Ramos (cell line): ENCODE data around the gene TIMM23.

ENCODE experiments used
- in situ Hi-C: fragments of 300-500 bp; cut with MboI; formaldehyde crosslinking; loops from one replicate; pipeline ENCODE4 v1.14.3; 2022; ENCODE audit warnings: low sequenced_read_pairs; ENCODE audit not compliant: unreplicated experiment

TIMM23 gene

DNA sequence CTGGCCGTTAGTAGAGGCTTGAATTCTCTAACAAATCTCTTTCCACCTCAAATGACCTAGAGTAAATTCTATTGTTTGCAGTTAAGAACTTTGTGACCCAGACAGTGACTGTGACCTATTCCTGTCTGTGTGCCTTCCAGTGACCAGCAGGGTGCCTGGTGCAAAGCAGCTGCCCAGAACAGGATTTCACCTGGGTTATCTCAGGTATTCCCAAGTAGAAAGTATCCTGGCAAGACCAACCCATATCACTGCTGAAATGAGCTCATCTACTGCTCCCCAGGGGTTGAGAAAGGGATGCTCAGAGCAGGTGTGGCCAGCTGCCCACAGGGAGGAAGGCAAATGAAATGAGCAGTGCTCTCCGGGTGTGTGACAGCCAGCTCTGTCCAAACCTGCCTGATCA is 75.9 kb downstream of the TIMM23 start:
- in situ Hi-C loops: loop anchor here (25.0 kb wide), 1 partner anchor 811 kb away; no protein-coding TSS in a partner anchor

DNA sequence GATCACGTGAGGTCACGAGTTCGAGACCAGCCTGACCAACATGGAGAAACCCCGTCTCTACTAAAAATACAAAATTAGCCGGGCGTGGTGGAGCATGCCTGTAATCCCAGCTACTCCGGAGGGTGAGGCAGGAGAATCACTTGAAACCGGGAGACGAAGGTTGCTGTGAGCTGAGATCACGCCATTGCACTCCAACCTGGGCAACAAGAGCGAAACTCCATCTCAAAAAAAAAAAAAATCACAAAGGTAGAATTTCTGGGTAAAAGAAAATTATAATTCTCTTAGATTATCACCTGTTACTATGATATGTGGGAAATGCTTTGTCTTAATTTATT is 77.2 kb downstream of the TIMM23 start:
- in situ Hi-C loops: loop anchor here (25.0 kb wide), 1 partner anchor 812 kb away; no protein-coding TSS in a partner anchor

DNA sequence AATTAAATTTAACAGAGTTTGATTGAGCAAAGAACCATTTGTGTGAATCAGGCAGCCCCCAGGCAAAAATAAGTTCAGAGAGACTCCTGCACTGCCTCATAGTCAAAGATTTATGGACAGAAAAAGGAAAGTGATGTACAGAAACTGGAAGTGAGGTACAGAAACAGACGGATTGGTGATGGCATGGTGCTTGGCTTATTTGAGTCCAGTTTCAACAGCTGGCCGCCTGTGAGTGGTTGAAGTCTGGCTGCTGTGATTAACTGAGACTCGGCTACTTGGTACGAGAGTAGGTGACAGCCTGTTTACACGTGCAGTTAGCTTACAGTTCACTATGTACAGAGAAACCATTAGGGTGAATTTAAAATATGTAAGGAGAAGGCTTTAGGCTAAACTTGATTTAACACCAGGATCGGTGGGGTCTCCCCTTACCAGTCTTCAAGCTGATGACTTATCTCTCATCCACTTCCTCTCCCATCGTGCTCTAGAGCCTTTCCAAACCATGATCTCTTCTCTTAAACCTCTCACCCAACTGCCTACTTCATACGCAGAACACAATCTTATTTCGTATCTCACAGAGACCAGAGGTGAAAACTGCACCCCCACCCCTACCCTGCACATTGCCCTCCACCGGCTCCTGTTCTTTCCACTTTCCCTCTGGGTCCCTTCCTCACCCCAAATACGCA is 78.8 kb downstream of the TIMM23 start:
- in situ Hi-C loops: no loop called here

DNA sequence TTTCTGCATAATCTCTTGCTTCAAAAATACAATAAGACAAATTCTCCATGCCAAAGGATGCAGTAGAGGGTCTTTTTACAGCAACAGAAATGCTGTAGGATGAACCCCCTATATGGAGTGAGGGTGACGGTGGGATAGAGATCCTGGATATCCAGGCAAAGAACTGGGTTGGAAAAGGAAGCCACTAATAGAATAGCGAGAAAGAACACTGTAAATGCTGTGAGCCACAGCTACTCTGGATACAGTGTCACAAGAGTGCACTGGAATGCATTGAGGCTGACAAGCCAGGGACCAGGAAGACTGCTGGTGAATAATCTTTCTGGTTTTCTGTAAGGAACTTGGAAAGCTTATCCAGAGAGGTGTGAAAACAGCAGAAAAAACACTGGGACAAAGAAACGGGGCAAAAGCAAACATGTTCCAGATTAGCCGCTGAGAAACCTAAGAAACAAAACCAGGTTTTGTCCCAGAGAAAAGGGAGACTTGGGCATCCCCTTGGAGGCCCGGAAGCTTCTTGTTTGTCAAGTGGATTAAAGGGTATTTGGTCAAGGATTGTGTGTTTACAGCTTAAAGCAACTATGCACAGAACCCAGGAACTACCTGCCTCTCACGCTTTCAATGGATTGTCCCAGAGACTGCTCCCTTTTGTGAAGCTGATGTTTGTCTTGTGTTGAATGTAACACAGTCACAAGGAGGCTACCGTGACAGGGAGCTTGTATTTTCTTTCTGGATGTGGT is 79.9 kb downstream of the TIMM23 start:
- in situ Hi-C loops: no loop called here

DNA sequence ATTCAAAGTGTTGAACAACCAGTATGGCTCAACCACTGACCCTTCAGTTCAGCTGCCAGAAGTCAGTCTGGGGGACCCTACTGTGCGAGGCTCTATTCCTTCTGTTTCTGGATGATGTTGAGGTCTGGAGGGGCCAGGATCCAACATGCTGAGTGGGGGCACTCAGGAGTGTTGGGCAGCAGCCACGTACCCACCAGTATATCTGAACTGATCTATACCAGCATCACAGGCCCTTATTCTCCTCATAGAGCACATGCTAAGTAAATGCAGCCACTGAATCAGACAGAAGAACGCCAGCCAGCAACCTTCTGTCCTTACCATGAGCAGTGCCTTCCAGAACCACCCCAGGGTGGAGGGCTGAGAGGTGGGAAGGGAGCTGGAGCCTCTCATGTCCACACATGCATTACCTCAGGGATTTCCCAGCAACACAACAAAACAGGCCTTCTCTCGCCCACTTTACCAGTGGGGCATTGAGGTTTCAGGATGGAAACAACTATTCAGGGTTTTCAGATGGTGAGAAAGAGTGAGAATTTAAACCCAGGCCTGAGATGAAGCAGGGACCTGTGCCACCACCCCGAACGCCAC is 80.6 kb downstream of the TIMM23 start:
- in situ Hi-C loops: no loop called here
